Measurements from ENCODE around the gene RAB30.
A peak's percentile ranks its signal among the peaks of the same experiment; 100 is the strongest.

Gene RAB30

GRCh38 chr11:83070731-83071566, 748 bp downstream of the RAB30 start:
- no peaks in the 10 kb centered on the region for H3K9me3 ChIP-seq (ENCODE audit: control insufficient read depth, low read length)

GRCh38 chr11:83070044-83070701, 1.5 kb downstream of the RAB30 start:
- peak overlapping the region; percentile 69 for H3K4me3 ChIP-seq (ENCODE audit: extremely low read depth, insufficient read depth, low read length, poor library complexity, severe bottlenecking)
- peak overlapping the region; percentile 93 for H3K27ac ChIP-seq (ENCODE audit: low read depth, low read length, severe bottlenecking)
- H3K4me1 ChIP-seq (ENCODE audit: control insufficient read depth, insufficient read depth, low read length, poor library complexity, severe bottlenecking): peaks cover 15% of the 10 kb centered on the region
- peaks cover 22% of the 10 kb centered on the region for H3K36me3 ChIP-seq (ENCODE audit: control insufficient read depth, insufficient read depth, low read length)
- 10 to 13% methylated on average over 1 to 3 of the region's 3 CpGs for WGBS, 2 experiments (ENCODE audit: insufficient coverage in 2 of 2)
- no peaks in the 10 kb centered on the region for H3K9me3 ChIP-seq (ENCODE audit: control insufficient read depth, low read length)

More at GRCh38 chr11:83070731-83071566, 748 bp downstream of the RAB30 start:
- peaks cover 15% of the 10 kb centered on the region for H3K4me1 ChIP-seq (ENCODE audit: control insufficient read depth, insufficient read depth, low read length, poor library complexity, severe bottlenecking)
- peak overlapping the region; percentile 93 for H3K27ac ChIP-seq (ENCODE audit: low read depth, low read length, severe bottlenecking)
- WGBS, 2 experiments (ENCODE audit: insufficient coverage in 2 of 2): 0 to 1% methylated on average over 10 to 17 of the region's 22 CpGs
- H3K4me3 ChIP-seq (ENCODE audit: extremely low read depth, insufficient read depth, low read length, poor library complexity, severe bottlenecking): peak overlapping the region; percentile 69
- peaks cover 28% of the 10 kb centered on the region for H3K36me3 ChIP-seq (ENCODE audit: control insufficient read depth, insufficient read depth, low read length)

GRCh38 chr11:83069441-83070043, 2.2 kb downstream of the RAB30 start:
- Histone ChIP-seq H3K27ac (ENCODE audit: low read depth, low read length, severe bottlenecking) (peak overlapping the region; percentile 93), H3K4me1 (ENCODE audit: control insufficient read depth, insufficient read depth, low read length, poor library complexity, severe bottlenecking) (peaks cover 15% of the 10 kb centered on the region), H3K9me3 (ENCODE audit: control insufficient read depth, low read length) (no peaks in the 10 kb centered on the region), H3K36me3 (ENCODE audit: control insufficient read depth, insufficient read depth, low read length) (peaks cover 16% of the 10 kb centered on the region), H3K4me3 (ENCODE audit: extremely low read depth, insufficient read depth, low read length, poor library complexity, severe bottlenecking) (peak overlapping the region; percentile 69)

GRCh38 chr11:83068568-83068967, 3.1 kb downstream of the RAB30 start:
- H3K4me3 ChIP-seq (ENCODE audit: extremely low read depth, insufficient read depth, low read length, poor library complexity, severe bottlenecking): no peak overlapping the region
- peaks cover 6% of the 10 kb centered on the region for H3K36me3 ChIP-seq (ENCODE audit: control insufficient read depth, insufficient read depth, low read length)
- WGBS, 2 experiments (ENCODE audit: insufficient coverage in 2 of 2): 80 to 100% methylated on average over 1 of the region's 1 CpG
- no peak overlapping the region for H3K27ac ChIP-seq (ENCODE audit: low read depth, low read length, severe bottlenecking)
- no peaks in the 10 kb centered on the region for H3K9me3 ChIP-seq (ENCODE audit: control insufficient read depth, low read length)
- H3K4me1 ChIP-seq (ENCODE audit: control insufficient read depth, insufficient read depth, low read length, poor library complexity, severe bottlenecking): peaks cover 12% of the 10 kb centered on the region

- H3K4me3 ChIP-seq (ENCODE audit: extremely low read depth, insufficient read depth, low read length, poor library complexity, severe bottlenecking): no peak overlapping the region
- H3K4me1 ChIP-seq (ENCODE audit: control insufficient read depth, insufficient read depth, low read length, poor library complexity, severe bottlenecking): peaks cover 7% of the 10 kb centered on the region
- H3K9me3 ChIP-seq (ENCODE audit: control insufficient read depth, low read length): no peaks in the 10 kb centered on the region
- no peak overlapping the region for H3K27ac ChIP-seq (ENCODE audit: low read depth, low read length, severe bottlenecking)
- 88 to 100% methylated on average over 1 of the region's 3 CpGs for WGBS, 2 experiments (ENCODE audit: insufficient coverage in 2 of 2)
- peaks cover 3% of the 10 kb centered on the region for H3K36me3 ChIP-seq (ENCODE audit: control insufficient read depth, insufficient read depth, low read length)
Observed at GRCh38 chr11:83064011-83064410, 7.7 kb downstream of the RAB30 start.

GRCh38 chr11:83063073-83063754, 8.5 kb downstream of the RAB30 start:
- H3K9me3 ChIP-seq (ENCODE audit: control insufficient read depth, low read length): no peaks in the 10 kb centered on the region
- H3K27ac ChIP-seq (ENCODE audit: low read depth, low read length, severe bottlenecking): no peak overlapping the region
- no peak overlapping the region for H3K4me3 ChIP-seq (ENCODE audit: extremely low read depth, insufficient read depth, low read length, poor library complexity, severe bottlenecking)
- H3K36me3 ChIP-seq (ENCODE audit: control insufficient read depth, insufficient read depth, low read length): peaks cover 3% of the 10 kb centered on the region
- 78 to 91% methylated on average over 3 to 6 of the region's 7 CpGs for WGBS, 2 experiments (ENCODE audit: insufficient coverage in 2 of 2)
- H3K4me1 ChIP-seq (ENCODE audit: control insufficient read depth, insufficient read depth, low read length, poor library complexity, severe bottlenecking): peaks cover 7% of the 10 kb centered on the region

- Histone ChIP-seq H3K4me1 (ENCODE audit: control insufficient read depth, insufficient read depth, low read length, poor library complexity, severe bottlenecking) (peaks cover 7% of the 10 kb centered on the region), H3K9me3 (ENCODE audit: control insufficient read depth, low read length) (no peaks in the 10 kb centered on the region), H3K36me3 (ENCODE audit: control insufficient read depth, insufficient read depth, low read length) (peaks cover 3% of the 10 kb centered on the region), H3K4me3 (ENCODE audit: extremely low read depth, insufficient read depth, low read length, poor library complexity, severe bottlenecking) (no peak overlapping the region), H3K27ac (ENCODE audit: low read depth, low read length, severe bottlenecking) (no peak overlapping the region)
- WGBS, 2 experiments (ENCODE audit: insufficient coverage in 2 of 2): 92 to 94% methylated on average over 2 of the region's 4 CpGs
Observed at GRCh38 chr11:83061883-83062282, 9.8 kb downstream of the RAB30 start.

- peaks cover 3% of the 10 kb centered on the region for H3K36me3 ChIP-seq (ENCODE audit: control insufficient read depth, insufficient read depth, low read length)
- 93 to 100% methylated on average over 3 of the region's 3 CpGs for WGBS, 2 experiments (ENCODE audit: insufficient coverage in 2 of 2)
Observed at GRCh38 chr11:83060965-83061364, 10.7 kb downstream of the RAB30 start.

GRCh38 chr11:83057721-83058120, 14.0 kb downstream of the RAB30 start:
- no peak overlapping the region for H3K4me3 ChIP-seq (ENCODE audit: extremely low read depth, insufficient read depth, low read length, poor library complexity, severe bottlenecking)
- WGBS, 2 experiments (ENCODE audit: insufficient coverage in 2 of 2): 94 to 97% methylated on average over 2 of the region's 3 CpGs

More at GRCh38 chr11:83060965-83061364, 10.7 kb downstream of the RAB30 start:
- no peaks in the 10 kb centered on the region for H3K9me3 ChIP-seq (ENCODE audit: control insufficient read depth, low read length)
- H3K4me3 ChIP-seq (ENCODE audit: extremely low read depth, insufficient read depth, low read length, poor library complexity, severe bottlenecking): no peak overlapping the region
- H3K4me1 ChIP-seq (ENCODE audit: control insufficient read depth, insufficient read depth, low read length, poor library complexity, severe bottlenecking): peaks cover 7% of the 10 kb centered on the region
- no peak overlapping the region for H3K27ac ChIP-seq (ENCODE audit: low read depth, low read length, severe bottlenecking)

GRCh38 chr11:83056611-83057010, 15.1 kb downstream of the RAB30 start:
- Histone ChIP-seq H3K9me3 (ENCODE audit: control insufficient read depth, low read length) (no peaks in the 10 kb centered on the region), H3K36me3 (ENCODE audit: control insufficient read depth, insufficient read depth, low read length) (peaks cover 3% of the 10 kb centered on the region), H3K27ac (ENCODE audit: low read depth, low read length, severe bottlenecking) (no peak overlapping the region), H3K4me3 (ENCODE audit: extremely low read depth, insufficient read depth, low read length, poor library complexity, severe bottlenecking) (no peak overlapping the region), H3K4me1 (ENCODE audit: control insufficient read depth, insufficient read depth, low read length, poor library complexity, severe bottlenecking) (peaks cover 23% of the 10 kb centered on the region)
- 100% methylated on average over 1 of the region's 1 CpG; no CpG with 5 or more reads in 1 of the 2 experiments for WGBS, 2 experiments (ENCODE audit: insufficient coverage in 2 of 2)

More at GRCh38 chr11:83057721-83058120, 14.0 kb downstream of the RAB30 start:
- Histone ChIP-seq H3K36me3 (ENCODE audit: control insufficient read depth, insufficient read depth, low read length) (peaks cover 3% of the 10 kb centered on the region), H3K4me1 (ENCODE audit: control insufficient read depth, insufficient read depth, low read length, poor library complexity, severe bottlenecking) (peaks cover 13% of the 10 kb centered on the region), H3K9me3 (ENCODE audit: control insufficient read depth, low read length) (no peaks in the 10 kb centered on the region), H3K27ac (ENCODE audit: low read depth, low read length, severe bottlenecking) (no peak overlapping the region)
